NCI-H2107 (cell line): ENCODE results near the gene PDE1C.
"Not testable (repeated sequence)": the region's sequence is repeated elsewhere in the genome, so short reads cannot be mapped to it uniquely, and the experiment has no call there.

ENCODE experiments used
- DNase-seq: peaks from one replicate; lab custom pipeline; 2025; lab: John Stamatoyannopoulos, UW

PDE1C gene

GRCh38 chr7:31850066-31850465 is 220.1 kb downstream of the PDE1C start:
- no peak for DNase-seq

GRCh38 chr7:31835471-31835870 is 234.7 kb downstream of the PDE1C start:
- DNase-seq = no peak

GRCh38 chr7:31833625-31834024 is 236.6 kb downstream of the PDE1C start:
- DNase-seq = not testable (repeated sequence)

GRCh38 chr7:31828520-31828919 is 241.7 kb downstream of the PDE1C start:
- no peak for DNase-seq

GRCh38 chr7:31825576-31825975 is 244.6 kb downstream of the PDE1C start:
- no peak for DNase-seq

- no peak for DNase-seq
Observed at GRCh38 chr7:31819031-31819430, 251.2 kb downstream of the PDE1C start.

GRCh38 chr7:31816810-31817209 is 253.4 kb downstream of the PDE1C start:
- no peak for DNase-seq

GRCh38 chr7:31815796-31816195 is 254.4 kb downstream of the PDE1C start:
- DNase-seq = no peak

- no peak for DNase-seq
Observed at GRCh38 chr7:31814187-31814586, 256.0 kb downstream of the PDE1C start.

- DNase-seq = no peak
Observed at GRCh38 chr7:31811650-31812461, 258.4 kb downstream of the PDE1C start.

GRCh38 chr7:31805209-31805818 is 264.9 kb downstream of the PDE1C start:
- no peak for DNase-seq

GRCh38 chr7:31796375-31796774 is 273.8 kb downstream of the PDE1C start:
- DNase-seq = no peak

- DNase-seq = no peak
Observed at GRCh38 chr7:31794851-31795344, 275.3 kb downstream of the PDE1C start.

- DNase-seq = no peak
Observed at GRCh38 chr7:31791881-31792280, 278.3 kb downstream of the PDE1C start.

GRCh38 chr7:31788883-31789680 is 281.1 kb downstream of the PDE1C start:
- DNase-seq = no peak

- DNase-seq = no peak
Observed at GRCh38 chr7:31788445-31788844, 281.8 kb downstream of the PDE1C start.

GRCh38 chr7:31786326-31786725 is 283.9 kb downstream of the PDE1C start:
- no peak for DNase-seq

GRCh38 chr7:31785101-31785500 is 285.1 kb downstream of the PDE1C start:
- no peak for DNase-seq

- no peak for DNase-seq
Observed at GRCh38 chr7:31783221-31783620, 287.0 kb downstream of the PDE1C start.

GRCh38 chr7:31782411-31782991 is 287.7 kb downstream of the PDE1C start:
- peak; percentile 17 for DNase-seq

GRCh38 chr7:31778296-31778695 is 291.9 kb downstream of the PDE1C start:
- no peak for DNase-seq

- DNase-seq = no peak
Observed at GRCh38 chr7:31776616-31777015, 293.6 kb downstream of the PDE1C start.
